Esophagus muscularis mucosa (tissue), 3 donors: ENCODE data around the gene ZNF343.

Experiments
- CTCF ChIP-seq, 3 experiments: fragments of 200-600 bp in 2 of 3; fragments of 450-650 bp in 1 of 3; sonication (generic) in 2 of 3; IDR thresholded peaks; one replicate each; pipeline ENCODE4 v1.5.1; 2017 to 2019; ENCODE audit warnings: antibody characterized with exemption in 3 of 3, mild to moderate bottlenecking in 2 of 3, moderate library complexity in 1 of 3
- POLR2A ChIP-seq: fragments of 450-650 bp; IDR thresholded peaks from one replicate; pipeline ENCODE4 v1.6.1; 2017; ENCODE audit warnings: antibody characterized with exemption, moderate library complexity, mild to moderate bottlenecking, low read depth

- TF ChIP-seq CTCF (IDR thresholded peaks at IDR 0.05) (no peak), POLR2A (no peak)
Measured at GRCh38 chr20:2463616-2464365, 44.9 kb downstream of the ZNF343 start.
